WTC11 (cell line): ENCODE data around the gene IL1RAP. TPM values are rescaled to one million over a fixed set of nuclear protein-coding genes. Genes with fewer than 3 reads are reported as not detected.

Experiments used
- ATAC-seq: fragments of 200-7000 bp; cut with Tn5 transposase; 2 replicates; pipeline ENCODE4 v1.10.0; 2021; ENCODE audit warnings: mild to moderate bottlenecking, moderate library complexity
- CTCF ChIA-PET: fragments of 300-600 bp; sonication (Branson Sonifier 250); formaldehyde crosslinking; loops from one replicate; lab custom pipeline; 2021; ENCODE audit warnings: antibody characterized with exemption; lab: Charles Lee
- POLR2A ChIA-PET: fragments of 350-600 bp; sonication (Branson Sonifier 250); formaldehyde crosslinking; loops from one replicate; lab custom pipeline; 2021; ENCODE audit warnings: antibody characterized with exemption; lab: Charles Lee
- DNase-seq: peaks from one replicate; pipeline ENCODE4 v3.0.0; 2021; ENCODE audit warnings: low spot score
- H3K27ac Mint-ChIP-seq: 2 replicates; pipeline ENCODE4 v1.8.0; 2021; ENCODE audit warnings: mixed read lengths
- H3K27me3 Mint-ChIP-seq: 2 replicates; pipeline ENCODE4 v1.8.0; 2021; ENCODE audit warnings: low read depth, mild to moderate bottlenecking, moderate library complexity, mixed read lengths
- H3K36me3 Mint-ChIP-seq: 2 replicates; pipeline ENCODE4 v1.8.0; 2021; ENCODE audit warnings: mixed read lengths
- H3K4me1 Mint-ChIP-seq: 2 replicates; pipeline ENCODE4 v1.8.0; 2022; ENCODE audit warnings: mixed read lengths
- H3K4me3 Mint-ChIP-seq: 2 replicates; pipeline ENCODE4 v1.8.0; 2021; ENCODE audit warnings: mild to moderate bottlenecking, moderate library complexity, mixed read lengths
- H3K9me3 Mint-ChIP-seq: 2 replicates; pipeline ENCODE4 v1.8.0; 2021; ENCODE audit warnings: mixed read lengths
- CBFB ChIP-seq: sonication (generic); formaldehyde crosslinking; IDR thresholded peaks from 2 replicates; pipeline ENCODE4 v1.8.1; 2022; ENCODE audit warnings: mild to moderate bottlenecking, low read depth, missing genetic modification reagents
- ELF4 ChIP-seq: sonication (generic); formaldehyde crosslinking; IDR thresholded peaks from 2 replicates; pipeline ENCODE4 v1.8.1; 2022; ENCODE audit warnings: low read depth, mild to moderate bottlenecking, moderate library complexity, missing genetic modification reagents
- ETV6 ChIP-seq: sonication (generic); formaldehyde crosslinking; IDR thresholded peaks from 2 replicates; pipeline ENCODE4 v1.8.1; 2022; ENCODE audit warnings: mild to moderate bottlenecking, missing genetic modification reagents
- IRF2 ChIP-seq: sonication (generic); formaldehyde crosslinking; IDR thresholded peaks from 2 replicates; pipeline ENCODE4 v1.8.0; 2022; ENCODE audit warnings: low read depth, missing genetic modification reagents, borderline replicate concordance
- KAT7 ChIP-seq: sonication (generic); formaldehyde crosslinking; IDR thresholded peaks from 2 replicates; pipeline ENCODE4 v1.8.1; 2023; ENCODE audit warnings: missing genetic modification reagents, mild to moderate bottlenecking, borderline replicate concordance
- NR1H2 ChIP-seq: sonication (generic); formaldehyde crosslinking; IDR thresholded peaks from 2 replicates; pipeline ENCODE4 v1.9.0; 2021; ENCODE audit warnings: mild to moderate bottlenecking, moderate library complexity, missing genetic modification reagents
- RORB ChIP-seq: fragments of 250-450 bp; sonication (Bioruptor Pico); IDR thresholded peaks from 2 replicates; pipeline ENCODE4 v1.9.0; 2021; ENCODE audit warnings: mild to moderate bottlenecking
- SOX15 ChIP-seq: fragments of 250-450 bp; sonication (Bioruptor Pico); IDR thresholded peaks from 2 replicates; pipeline ENCODE4 v1.9.0; 2021; ENCODE audit warnings: mild to moderate bottlenecking
- TCF7 ChIP-seq: sonication (generic); formaldehyde crosslinking; IDR thresholded peaks from 2 replicates; pipeline ENCODE4 v1.8.0; 2022; ENCODE audit warnings: mild to moderate bottlenecking, low read depth, missing genetic modification reagents, moderate library complexity
- ZBTB21 ChIP-seq: sonication (generic); formaldehyde crosslinking; IDR thresholded peaks from 2 replicates; pipeline ENCODE4 v1.8.1; 2023; ENCODE audit warnings: mild to moderate bottlenecking, missing genetic modification reagents, borderline replicate concordance
- ZNF263 ChIP-seq: sonication (generic); formaldehyde crosslinking; IDR thresholded peaks from 2 replicates; pipeline ENCODE4 v1.8.1; 2022; ENCODE audit warnings: low read depth, mild to moderate bottlenecking, moderate library complexity, missing genetic modification reagents
- ZNF317 ChIP-seq: sonication (generic); formaldehyde crosslinking; IDR thresholded peaks from 2 replicates; pipeline ENCODE4 v1.8.1; 2023; ENCODE audit warnings: low read depth, mild to moderate bottlenecking, moderate library complexity, missing genetic modification reagents, borderline replicate concordance
- ZNF671 ChIP-seq: fragments of 250-450 bp; sonication (Bioruptor Pico); IDR thresholded peaks from 2 replicates; pipeline ENCODE4 v1.8.0; 2021; ENCODE audit warnings: mild to moderate bottlenecking
- total RNA-seq: library from RNA; stranded (reverse); gene quantifications from 3 replicates; pipeline ENCODE4 v1.2.3, GENCODE V29; 2021
- TF ChIP-seq, protein P1 (sequence below): sonication (generic); formaldehyde crosslinking; IDR thresholded peaks from 2 replicates; pipeline ENCODE4 v1.8.0; 2023; ENCODE audit warnings: mild to moderate bottlenecking, missing genetic modification reagents
- TF ChIP-seq, protein P2 (sequence below): sonication (generic); formaldehyde crosslinking; IDR thresholded peaks from 2 replicates; pipeline ENCODE4 v1.8.1; 2023; ENCODE audit warnings: mild to moderate bottlenecking, missing genetic modification reagents, moderate library complexity
- TF ChIP-seq, protein P3 (sequence below): sonication (generic); formaldehyde crosslinking; IDR thresholded peaks from 2 replicates; pipeline ENCODE4 v1.8.1; 2022; ENCODE audit warnings: low read depth, missing genetic modification reagents, borderline replicate concordance
- TF ChIP-seq, protein P4 (sequence below): sonication (generic); formaldehyde crosslinking; IDR thresholded peaks from 2 replicates; pipeline ENCODE4 v1.8.1; 2022; ENCODE audit warnings: low read depth, mild to moderate bottlenecking, moderate library complexity, missing genetic modification reagents, borderline replicate concordance
- TF ChIP-seq, protein P5 (sequence below): sonication (generic); formaldehyde crosslinking; IDR thresholded peaks from 2 replicates; pipeline ENCODE4 v1.8.0; 2022; ENCODE audit warnings: mild to moderate bottlenecking, missing genetic modification reagents
- TF ChIP-seq, protein P6 (sequence below): fragments of 250-450 bp; sonication (Bioruptor Pico); IDR thresholded peaks from 2 replicates; pipeline ENCODE4 v1.9.0; 2021; ENCODE audit warnings: mild to moderate bottlenecking

Gene IL1RAP
- total RNA-seq, 1 experiment from 2014 or later: 4.5 TPM

DNA sequence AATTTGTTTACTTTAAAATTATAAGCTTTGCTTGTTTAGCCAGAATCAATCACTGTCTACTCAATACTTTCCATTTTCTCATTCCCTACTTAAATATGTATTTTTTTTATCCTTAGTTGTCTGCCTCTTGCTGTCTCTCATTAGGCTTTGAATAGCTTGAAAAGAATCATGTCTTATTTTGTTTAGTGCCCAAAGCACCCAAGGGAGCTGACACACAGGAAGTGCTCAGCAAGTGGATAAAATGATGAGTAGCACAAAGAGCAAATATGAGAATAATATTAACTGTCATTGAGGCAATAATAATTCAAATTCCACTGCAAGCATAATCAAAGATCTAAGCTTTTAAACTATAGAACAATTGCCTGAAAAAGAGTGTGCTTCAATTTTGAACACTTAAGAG, 19.0 kb upstream of the IL1RAP start (continued):
- TF ChIP-seq CBFB (no peak), KAT7 (CRISPR knock-in tag) (no peak), ELF4 (no peak)

DNA sequence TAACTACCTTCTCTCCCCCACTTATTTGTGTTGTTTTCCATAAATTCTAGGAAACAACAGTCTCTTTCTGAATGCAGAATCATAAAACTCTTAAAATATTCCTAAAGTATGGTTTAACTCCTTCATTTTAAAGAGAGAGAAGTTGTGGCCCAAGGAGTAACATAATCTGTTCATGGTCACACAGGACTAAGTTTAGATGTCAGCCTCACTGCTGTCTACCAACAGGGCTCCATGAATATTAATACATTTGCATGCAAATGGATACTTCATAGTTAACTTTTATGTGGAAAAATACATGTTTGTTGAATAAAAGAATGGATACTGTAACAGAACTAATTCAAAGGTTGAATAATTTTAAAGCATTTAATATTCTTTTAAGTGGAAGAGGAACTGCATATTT, 18.5 kb upstream of the IL1RAP start:
- TF ChIP-seq ZNF671: no peak
- TF ChIP-seq, protein P1, sequence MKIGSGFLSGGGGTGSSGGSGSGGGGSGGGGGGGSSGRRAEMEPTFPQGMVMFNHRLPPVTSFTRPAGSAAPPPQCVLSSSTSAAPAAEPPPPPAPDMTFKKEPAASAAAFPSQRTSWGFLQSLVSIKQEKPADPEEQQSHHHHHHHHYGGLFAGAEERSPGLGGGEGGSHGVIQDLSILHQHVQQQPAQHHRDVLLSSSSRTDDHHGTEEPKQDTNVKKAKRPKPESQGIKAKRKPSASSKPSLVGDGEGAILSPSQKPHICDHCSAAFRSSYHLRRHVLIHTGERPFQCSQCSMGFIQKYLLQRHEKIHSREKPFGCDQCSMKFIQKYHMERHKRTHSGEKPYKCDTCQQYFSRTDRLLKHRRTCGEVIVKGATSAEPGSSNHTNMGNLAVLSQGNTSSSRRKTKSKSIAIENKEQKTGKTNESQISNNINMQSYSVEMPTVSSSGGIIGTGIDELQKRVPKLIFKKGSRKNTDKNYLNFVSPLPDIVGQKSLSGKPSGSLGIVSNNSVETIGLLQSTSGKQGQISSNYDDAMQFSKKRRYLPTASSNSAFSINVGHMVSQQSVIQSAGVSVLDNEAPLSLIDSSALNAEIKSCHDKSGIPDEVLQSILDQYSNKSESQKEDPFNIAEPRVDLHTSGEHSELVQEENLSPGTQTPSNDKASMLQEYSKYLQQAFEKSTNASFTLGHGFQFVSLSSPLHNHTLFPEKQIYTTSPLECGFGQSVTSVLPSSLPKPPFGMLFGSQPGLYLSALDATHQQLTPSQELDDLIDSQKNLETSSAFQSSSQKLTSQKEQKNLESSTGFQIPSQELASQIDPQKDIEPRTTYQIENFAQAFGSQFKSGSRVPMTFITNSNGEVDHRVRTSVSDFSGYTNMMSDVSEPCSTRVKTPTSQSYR: no peak
- no peak for TF ChIP-seq SOX15 (CRISPR knock-in tag)
- no peak for TF ChIP-seq TCF7 (CRISPR knock-in tag)
- TF ChIP-seq, protein P2, sequence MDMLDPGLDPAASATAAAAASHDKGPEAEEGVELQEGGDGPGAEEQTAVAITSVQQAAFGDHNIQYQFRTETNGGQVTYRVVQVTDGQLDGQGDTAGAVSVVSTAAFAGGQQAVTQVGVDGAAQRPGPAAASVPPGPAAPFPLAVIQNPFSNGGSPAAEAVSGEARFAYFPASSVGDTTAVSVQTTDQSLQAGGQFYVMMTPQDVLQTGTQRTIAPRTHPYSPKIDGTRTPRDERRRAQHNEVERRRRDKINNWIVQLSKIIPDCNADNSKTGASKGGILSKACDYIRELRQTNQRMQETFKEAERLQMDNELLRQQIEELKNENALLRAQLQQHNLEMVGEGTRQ (CRISPR knock-in tag): no peak
- TF ChIP-seq ZNF263 (CRISPR knock-in tag): no peak
- TF ChIP-seq ZBTB21: no peak
- TF ChIP-seq, protein P3, sequence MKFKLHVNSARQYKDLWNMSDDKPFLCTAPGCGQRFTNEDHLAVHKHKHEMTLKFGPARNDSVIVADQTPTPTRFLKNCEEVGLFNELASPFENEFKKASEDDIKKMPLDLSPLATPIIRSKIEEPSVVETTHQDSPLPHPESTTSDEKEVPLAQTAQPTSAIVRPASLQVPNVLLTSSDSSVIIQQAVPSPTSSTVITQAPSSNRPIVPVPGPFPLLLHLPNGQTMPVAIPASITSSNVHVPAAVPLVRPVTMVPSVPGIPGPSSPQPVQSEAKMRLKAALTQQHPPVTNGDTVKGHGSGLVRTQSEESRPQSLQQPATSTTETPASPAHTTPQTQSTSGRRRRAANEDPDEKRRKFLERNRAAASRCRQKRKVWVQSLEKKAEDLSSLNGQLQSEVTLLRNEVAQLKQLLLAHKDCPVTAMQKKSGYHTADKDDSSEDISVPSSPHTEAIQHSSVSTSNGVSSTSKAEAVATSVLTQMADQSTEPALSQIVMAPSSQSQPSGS (CRISPR knock-in tag): no peak
- no peak for TF ChIP-seq ZNF317
- TF ChIP-seq, protein P4, sequence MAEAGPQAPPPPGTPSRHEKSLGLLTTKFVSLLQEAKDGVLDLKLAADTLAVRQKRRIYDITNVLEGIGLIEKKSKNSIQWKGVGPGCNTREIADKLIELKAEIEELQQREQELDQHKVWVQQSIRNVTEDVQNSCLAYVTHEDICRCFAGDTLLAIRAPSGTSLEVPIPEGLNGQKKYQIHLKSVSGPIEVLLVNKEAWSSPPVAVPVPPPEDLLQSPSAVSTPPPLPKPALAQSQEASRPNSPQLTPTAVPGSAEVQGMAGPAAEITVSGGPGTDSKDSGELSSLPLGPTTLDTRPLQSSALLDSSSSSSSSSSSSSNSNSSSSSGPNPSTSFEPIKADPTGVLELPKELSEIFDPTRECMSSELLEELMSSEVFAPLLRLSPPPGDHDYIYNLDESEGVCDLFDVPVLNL (CRISPR knock-in tag): no peak
- TF ChIP-seq ETV6: no peak
- TF ChIP-seq NR1H2 (CRISPR knock-in tag): no peak
- no peak for TF ChIP-seq RORB
- TF ChIP-seq, protein P5, sequence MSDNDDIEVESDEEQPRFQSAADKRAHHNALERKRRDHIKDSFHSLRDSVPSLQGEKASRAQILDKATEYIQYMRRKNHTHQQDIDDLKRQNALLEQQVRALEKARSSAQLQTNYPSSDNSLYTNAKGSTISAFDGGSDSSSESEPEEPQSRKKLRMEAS (CRISPR knock-in tag): no peak
- no peak for TF ChIP-seq IRF2 (CRISPR knock-in tag)
- TF ChIP-seq, protein P6, sequence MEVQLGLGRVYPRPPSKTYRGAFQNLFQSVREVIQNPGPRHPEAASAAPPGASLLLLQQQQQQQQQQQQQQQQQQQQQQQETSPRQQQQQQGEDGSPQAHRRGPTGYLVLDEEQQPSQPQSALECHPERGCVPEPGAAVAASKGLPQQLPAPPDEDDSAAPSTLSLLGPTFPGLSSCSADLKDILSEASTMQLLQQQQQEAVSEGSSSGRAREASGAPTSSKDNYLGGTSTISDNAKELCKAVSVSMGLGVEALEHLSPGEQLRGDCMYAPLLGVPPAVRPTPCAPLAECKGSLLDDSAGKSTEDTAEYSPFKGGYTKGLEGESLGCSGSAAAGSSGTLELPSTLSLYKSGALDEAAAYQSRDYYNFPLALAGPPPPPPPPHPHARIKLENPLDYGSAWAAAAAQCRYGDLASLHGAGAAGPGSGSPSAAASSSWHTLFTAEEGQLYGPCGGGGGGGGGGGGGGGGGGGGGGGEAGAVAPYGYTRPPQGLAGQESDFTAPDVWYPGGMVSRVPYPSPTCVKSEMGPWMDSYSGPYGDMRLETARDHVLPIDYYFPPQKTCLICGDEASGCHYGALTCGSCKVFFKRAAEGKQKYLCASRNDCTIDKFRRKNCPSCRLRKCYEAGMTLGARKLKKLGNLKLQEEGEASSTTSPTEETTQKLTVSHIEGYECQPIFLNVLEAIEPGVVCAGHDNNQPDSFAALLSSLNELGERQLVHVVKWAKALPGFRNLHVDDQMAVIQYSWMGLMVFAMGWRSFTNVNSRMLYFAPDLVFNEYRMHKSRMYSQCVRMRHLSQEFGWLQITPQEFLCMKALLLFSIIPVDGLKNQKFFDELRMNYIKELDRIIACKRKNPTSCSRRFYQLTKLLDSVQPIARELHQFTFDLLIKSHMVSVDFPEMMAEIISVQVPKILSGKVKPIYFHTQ (CRISPR knock-in tag): no peak
- no peak overlapping the region for H3K4me3 Mint-ChIP-seq
- ATAC-seq: no peak
- CTCF ChIA-PET: no interaction called here
- no peak overlapping the region for H3K27ac Mint-ChIP-seq
- H3K36me3 Mint-ChIP-seq: no peaks in the 10 kb centered on the region
- peaks cover 9% of the 10 kb centered on the region for H3K4me1 Mint-ChIP-seq
- POLR2A ChIA-PET: no interaction called here
- no peaks in the 10 kb centered on the region for H3K27me3 Mint-ChIP-seq
- no peak for DNase-seq
- H3K9me3 Mint-ChIP-seq: no peaks in the 10 kb centered on the region
